ENCODE data around the gene EIF4E1B.

- TF ChIP-seq CTCF (IDR thresholded peaks at IDR 0.05) (no peak), RAD21 (conservative IDR thresholded peaks at IDR 0.05 in 1 of 2, IDR thresholded peaks at IDR 0.05 in 1 of 2) (no peak), HDAC2 (IDR thresholded peaks at IDR 0.05) (no peak), ZFP36 (IDR thresholded peaks at IDR 0.05; ENCODE audit: borderline replicate concordance, partially characterized antibody) (no peak), MAFK (IDR thresholded peaks at IDR 0.05; ENCODE audit: partially characterized antibody) (no peak)
- TF ChIP-seq, protein P1, sequence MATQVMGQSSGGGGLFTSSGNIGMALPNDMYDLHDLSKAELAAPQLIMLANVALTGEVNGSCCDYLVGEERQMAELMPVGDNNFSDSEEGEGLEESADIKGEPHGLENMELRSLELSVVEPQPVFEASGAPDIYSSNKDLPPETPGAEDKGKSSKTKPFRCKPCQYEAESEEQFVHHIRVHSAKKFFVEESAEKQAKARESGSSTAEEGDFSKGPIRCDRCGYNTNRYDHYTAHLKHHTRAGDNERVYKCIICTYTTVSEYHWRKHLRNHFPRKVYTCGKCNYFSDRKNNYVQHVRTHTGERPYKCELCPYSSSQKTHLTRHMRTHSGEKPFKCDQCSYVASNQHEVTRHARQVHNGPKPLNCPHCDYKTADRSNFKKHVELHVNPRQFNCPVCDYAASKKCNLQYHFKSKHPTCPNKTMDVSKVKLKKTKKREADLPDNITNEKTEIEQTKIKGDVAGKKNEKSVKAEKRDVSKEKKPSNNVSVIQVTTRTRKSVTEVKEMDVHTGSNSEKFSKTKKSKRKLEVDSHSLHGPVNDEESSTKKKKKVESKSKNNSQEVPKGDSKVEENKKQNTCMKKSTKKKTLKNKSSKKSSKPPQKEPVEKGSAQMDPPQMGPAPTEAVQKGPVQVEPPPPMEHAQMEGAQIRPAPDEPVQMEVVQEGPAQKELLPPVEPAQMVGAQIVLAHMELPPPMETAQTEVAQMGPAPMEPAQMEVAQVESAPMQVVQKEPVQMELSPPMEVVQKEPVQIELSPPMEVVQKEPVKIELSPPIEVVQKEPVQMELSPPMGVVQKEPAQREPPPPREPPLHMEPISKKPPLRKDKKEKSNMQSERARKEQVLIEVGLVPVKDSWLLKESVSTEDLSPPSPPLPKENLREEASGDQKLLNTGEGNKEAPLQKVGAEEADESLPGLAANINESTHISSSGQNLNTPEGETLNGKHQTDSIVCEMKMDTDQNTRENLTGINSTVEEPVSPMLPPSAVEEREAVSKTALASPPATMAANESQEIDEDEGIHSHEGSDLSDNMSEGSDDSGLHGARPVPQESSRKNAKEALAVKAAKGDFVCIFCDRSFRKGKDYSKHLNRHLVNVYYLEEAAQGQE (IDR thresholded peaks at IDR 0.05): no peak
Measured at GRCh38 chr5:176624142-176624541, 6.3 kb upstream of the EIF4E1B start.
